Hepatocyte (in vitro differentiated cells): ENCODE data around the gene CEBPG. TPM values are rescaled to one million over a fixed set of nuclear protein-coding genes. Genes with fewer than 3 reads are reported as not detected.

ENCODE experiments used
- DNase-seq: peaks from one replicate; pipeline ENCODE4 v3.0.0-alpha.2; 2016; ENCODE audit warnings: low spot score
- H2AFZ ChIP-seq: fragments of 200-600 bp; sonication (generic); 2 replicates; pipeline ENCODE4 v1.6.0; 2016; ENCODE audit warnings: antibody characterized with exemption, mild to moderate bottlenecking
- H3K27ac ChIP-seq: fragments of 200-600 bp; sonication (generic); 2 replicates; pipeline ENCODE4 v1.5.1; 2016; ENCODE audit warnings: mild to moderate bottlenecking
- H3K27me3 ChIP-seq: fragments of 200-600 bp; sonication (generic); 2 replicates; pipeline ENCODE4 v1.6.1; 2016
- H3K36me3 ChIP-seq: fragments of 200-600 bp; sonication (generic); replicated peaks from 2 replicates; pipeline ENCODE4 v1.5.1; 2016; ENCODE audit warnings: low read depth; ENCODE audit not compliant: insufficient read depth
- H3K4me1 ChIP-seq: fragments of 200-600 bp; sonication (generic); 2 replicates; pipeline ENCODE4 v1.5.1; 2016; ENCODE audit warnings: mild to moderate bottlenecking, moderate library complexity; ENCODE audit not compliant: insufficient read depth
- H3K4me2 ChIP-seq: fragments of 200-600 bp; sonication (generic); 2 replicates; pipeline ENCODE4 v1.6.0; 2016
- H3K4me3 ChIP-seq: fragments of 200-600 bp; sonication (generic); 2 replicates; pipeline ENCODE4 v1.5.1; 2016; ENCODE audit warnings: mild to moderate bottlenecking
- H3K79me2 ChIP-seq: fragments of 200-600 bp; sonication (generic); 2 replicates; pipeline ENCODE4 v1.6.0; 2017; ENCODE audit warnings: mild to moderate bottlenecking
- H3K9me2 ChIP-seq: fragments of 200-600 bp; sonication (generic); replicated peaks from 2 replicates; pipeline ENCODE4 v1.6.0; 2017; ENCODE audit warnings: mild to moderate bottlenecking; ENCODE audit not compliant: insufficient read depth
- H3K9me3 ChIP-seq: fragments of 200-600 bp; sonication (generic); 2 replicates; pipeline ENCODE4 v1.5.1; 2016; ENCODE audit warnings: low read depth, mild to moderate bottlenecking
- H4K20me1 ChIP-seq: fragments of 200-600 bp; sonication (generic); 2 replicates; pipeline ENCODE4 v1.6.0; 2016; ENCODE audit warnings: mild to moderate bottlenecking; ENCODE audit not compliant: insufficient read depth, poor library complexity, severe bottlenecking
- EZH2 ChIP-seq: fragments of 200-600 bp; sonication (generic); IDR thresholded peaks from 2 replicates; pipeline ENCODE4 v1.6.1; 2016; ENCODE audit warnings: antibody characterized with exemption, mild to moderate bottlenecking, borderline replicate concordance
- EZH2phosphoT487 ChIP-seq: fragments of 200-600 bp; sonication (generic); IDR thresholded peaks from one replicate; pipeline ENCODE4 v1.6.1; 2018; ENCODE audit warnings: antibody characterized with exemption, mild to moderate bottlenecking, low read depth, moderate library complexity; ENCODE audit not compliant: unreplicated experiment, severe bottlenecking
- WGBS: methylation state at CpG from one replicate; pipeline ENCODE4 v1.1.6; 2016; ENCODE audit warnings: low lambda C conversion rate; ENCODE audit errors: missing lambda C conversion rate; 5-methylcytosine and 5-hydroxymethylcytosine counted together
- polyA plus RNA-seq: library from polyadenylated mRNA; unstranded; fragments of >200 nt; fragmentation: Nextera tagmentation; extraction: Ambion mirVana; gene quantifications from 2 replicates; pipeline ENCODE4 v1.2.1, GENCODE V29; 2016
- total RNA-seq: library from RNA; depleted of rRNA; stranded (reverse); fragments of >200 nt; gene quantifications from 2 replicates; pipeline ENCODE4 v1.2.3, GENCODE V29; 2014
- TF ChIP-seq, protein P1 (sequence below): fragments of 200-600 bp; sonication (generic); IDR thresholded peaks from 2 replicates; pipeline ENCODE4 v1.5.1; 2016; ENCODE audit warnings: antibody characterized with exemption, mild to moderate bottlenecking; ENCODE audit not compliant: poor library complexity

The CEBPG gene
- total and polyA plus RNA-seq, 2 experiments from 2014 or later: 33.1 to 69.5 TPM

DNA sequence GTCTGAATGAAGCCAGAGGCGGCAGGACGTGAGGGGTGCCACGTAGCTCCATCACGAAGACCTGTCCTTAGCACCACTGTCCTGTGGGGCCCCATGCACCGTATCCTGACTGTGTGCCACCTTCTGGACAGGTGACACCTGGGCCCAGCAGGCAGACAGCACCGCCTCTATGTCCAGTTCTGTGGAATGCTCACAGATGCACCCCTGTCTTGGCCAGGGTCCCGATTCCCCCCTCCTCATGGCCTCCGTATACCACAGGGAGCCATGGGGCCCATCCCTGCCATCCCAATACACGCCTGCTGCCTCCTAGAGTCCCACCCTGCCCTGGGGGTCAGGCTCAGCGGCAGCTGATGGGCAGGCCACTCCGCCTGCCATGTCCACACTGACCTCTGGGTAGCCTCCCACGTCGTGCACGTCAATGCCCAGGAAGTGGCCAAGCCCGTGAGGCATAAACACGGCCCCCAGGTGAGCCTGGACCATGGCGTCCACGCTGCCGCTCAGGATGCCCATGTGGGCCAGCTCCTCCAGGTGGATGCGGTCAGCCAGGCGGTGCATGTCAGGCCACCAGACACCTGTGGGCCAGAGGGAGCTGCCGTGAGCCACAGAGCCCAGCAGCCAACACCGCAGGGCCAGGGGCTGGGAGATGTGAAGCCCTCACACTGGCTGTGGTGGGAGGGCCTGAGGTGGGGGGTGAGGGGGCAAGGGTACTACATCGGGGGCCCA is 17.6 kb downstream of the CEBPG start:
- peaks cover 35% of the 10 kb centered on the region for H3K79me2 ChIP-seq
- H3K27ac ChIP-seq: peak overlapping the region; percentile 90
- H3K36me3 ChIP-seq: no peaks in the 10 kb centered on the region
- H3K4me3 ChIP-seq: no peak overlapping the region
- H3K4me1 ChIP-seq: peaks cover 59% of the 10 kb centered on the region
- no peak overlapping the region for H2AFZ ChIP-seq
- no peak for DNase-seq
- H3K27me3 ChIP-seq: no peaks in the 10 kb centered on the region
- H3K4me2 ChIP-seq: peak overlapping the region; percentile 57
- H4K20me1 ChIP-seq: peaks cover 9% of the 10 kb centered on the region
- H3K9me2 ChIP-seq: no peaks in the 10 kb centered on the region
- no peak for TF ChIP-seq EZH2phosphoT487
- TF ChIP-seq EZH2: no peak
- TF ChIP-seq, protein P1, sequence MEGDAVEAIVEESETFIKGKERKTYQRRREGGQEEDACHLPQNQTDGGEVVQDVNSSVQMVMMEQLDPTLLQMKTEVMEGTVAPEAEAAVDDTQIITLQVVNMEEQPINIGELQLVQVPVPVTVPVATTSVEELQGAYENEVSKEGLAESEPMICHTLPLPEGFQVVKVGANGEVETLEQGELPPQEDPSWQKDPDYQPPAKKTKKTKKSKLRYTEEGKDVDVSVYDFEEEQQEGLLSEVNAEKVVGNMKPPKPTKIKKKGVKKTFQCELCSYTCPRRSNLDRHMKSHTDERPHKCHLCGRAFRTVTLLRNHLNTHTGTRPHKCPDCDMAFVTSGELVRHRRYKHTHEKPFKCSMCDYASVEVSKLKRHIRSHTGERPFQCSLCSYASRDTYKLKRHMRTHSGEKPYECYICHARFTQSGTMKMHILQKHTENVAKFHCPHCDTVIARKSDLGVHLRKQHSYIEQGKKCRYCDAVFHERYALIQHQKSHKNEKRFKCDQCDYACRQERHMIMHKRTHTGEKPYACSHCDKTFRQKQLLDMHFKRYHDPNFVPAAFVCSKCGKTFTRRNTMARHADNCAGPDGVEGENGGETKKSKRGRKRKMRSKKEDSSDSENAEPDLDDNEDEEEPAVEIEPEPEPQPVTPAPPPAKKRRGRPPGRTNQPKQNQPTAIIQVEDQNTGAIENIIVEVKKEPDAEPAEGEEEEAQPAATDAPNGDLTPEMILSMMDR: no peak
- WGBS: 90% methylated on average over 24 of the region's 24 CpGs
- no peaks in the 10 kb centered on the region for H3K9me3 ChIP-seq

DNA sequence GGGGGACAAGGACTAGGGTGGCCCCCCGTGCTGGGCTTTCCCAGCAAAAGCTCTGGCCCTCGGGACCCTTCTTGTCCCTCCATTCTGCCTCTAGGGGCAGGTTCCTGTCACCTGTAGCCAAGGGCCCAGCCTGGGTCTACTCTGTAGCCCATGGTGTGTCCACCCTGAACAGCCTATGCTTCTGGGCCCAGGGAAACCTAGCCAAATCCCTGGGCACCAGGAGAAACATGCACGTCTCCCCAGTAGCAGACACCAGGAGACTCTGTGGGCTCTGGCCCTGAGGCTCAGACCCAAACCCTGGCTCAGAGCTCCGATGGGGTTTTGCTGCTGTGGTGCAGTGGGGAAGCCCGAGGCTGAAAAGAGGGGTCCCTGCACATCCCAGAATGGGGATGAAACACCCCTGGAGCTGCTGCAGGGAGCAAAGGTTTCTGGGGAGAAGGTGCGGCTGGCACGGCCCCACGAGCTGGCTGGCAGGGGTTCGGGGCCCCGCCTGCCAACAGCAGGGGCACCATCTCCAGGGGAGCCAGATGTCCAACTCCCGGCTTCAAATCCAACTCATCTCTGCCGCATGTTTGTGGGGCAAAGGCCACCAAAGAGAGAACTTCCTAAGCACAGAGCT is 18.2 kb downstream of the CEBPG start:
- Histone ChIP-seq H3K27ac (peak overlapping the region; percentile 90), H3K4me1 (peaks cover 59% of the 10 kb centered on the region)
- 90% methylated on average over 11 of the region's 12 CpGs for WGBS

DNA sequence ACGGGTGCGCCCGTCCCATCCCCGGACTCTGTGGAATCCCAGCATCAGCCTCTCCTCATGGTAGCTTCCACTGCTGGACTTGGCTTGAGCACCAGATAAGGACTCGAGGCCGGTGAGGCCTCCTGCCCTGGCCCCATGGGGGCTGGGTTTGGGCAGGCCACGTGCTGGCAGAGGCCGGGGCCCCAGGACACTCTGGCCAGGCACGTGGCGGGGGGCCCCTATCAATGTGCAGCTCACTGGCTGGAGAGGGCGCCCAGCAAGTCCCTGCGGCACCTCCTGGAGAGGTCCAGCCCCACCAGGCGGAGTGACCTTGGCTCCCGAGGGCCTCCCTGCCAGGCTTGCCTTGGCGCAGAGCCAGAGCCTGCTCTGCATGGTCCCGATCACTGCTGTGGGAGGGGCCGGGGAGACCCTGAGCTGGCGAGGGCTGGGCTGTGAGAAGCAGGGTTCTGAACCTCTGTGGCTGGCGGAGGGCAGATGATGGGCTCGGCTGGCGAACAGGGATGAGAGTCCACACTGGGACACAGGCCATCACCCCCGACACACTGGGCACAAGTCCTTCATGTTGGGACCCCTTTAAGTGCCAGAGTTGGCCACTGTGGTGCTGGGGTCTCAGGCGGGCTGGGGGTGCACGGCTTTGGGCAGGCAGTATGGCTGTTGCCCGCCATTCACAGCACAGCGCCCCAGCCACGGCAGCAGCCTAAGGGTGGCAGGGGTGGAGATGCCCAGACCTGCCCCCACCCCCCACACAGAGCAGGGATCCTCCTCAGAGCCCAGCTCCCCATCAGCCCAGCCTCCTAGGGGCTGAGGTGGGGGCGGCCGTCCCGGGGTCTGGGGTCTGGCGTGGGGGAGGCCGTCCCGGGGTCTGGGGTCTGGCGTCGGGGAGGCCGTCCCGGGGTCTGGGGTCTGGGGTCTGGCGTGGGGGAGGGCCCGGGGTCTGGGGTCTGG is 19.1 kb downstream of the CEBPG start:
- Histone ChIP-seq H3K9me2 (no peaks in the 10 kb centered on the region), H3K27ac (peak overlapping the region; percentile 90), H3K9me3 (no peaks in the 10 kb centered on the region), H3K27me3 (no peaks in the 10 kb centered on the region), H3K79me2 (peaks cover 20% of the 10 kb centered on the region), H3K4me3 (no peak overlapping the region), H2AFZ (no peak overlapping the region), H4K20me1 (peaks cover 1% of the 10 kb centered on the region), H3K36me3 (no peaks in the 10 kb centered on the region), H3K4me1 (peaks cover 59% of the 10 kb centered on the region), H3K4me2 (peak overlapping the region; percentile 28)
- no peak for TF ChIP-seq EZH2
- no peak for TF ChIP-seq EZH2phosphoT487
- TF ChIP-seq, protein P1: no peak
- WGBS: 76% methylated on average over 27 of the region's 39 CpGs
- peak; percentile 72 for DNase-seq

More for the DNA sequence above, 18.2 kb downstream of the CEBPG start:
- Histone ChIP-seq H3K4me2 (peak overlapping the region; percentile 28), H3K4me3 (no peak overlapping the region), H3K9me2 (no peaks in the 10 kb centered on the region), H3K9me3 (no peaks in the 10 kb centered on the region), H3K36me3 (no peaks in the 10 kb centered on the region), H4K20me1 (peaks cover 5% of the 10 kb centered on the region), H2AFZ (no peak overlapping the region), H3K27me3 (no peaks in the 10 kb centered on the region), H3K79me2 (peaks cover 28% of the 10 kb centered on the region)
- no peak for TF ChIP-seq EZH2phosphoT487
- TF ChIP-seq, protein P1: no peak
- no peak for TF ChIP-seq EZH2
- DNase-seq: no peak
